ENCODE data around the gene ABCG5.

GRCh38 chr2:43803113-43803512 is 35.5 kb downstream of the ABCG5 start:
- TF ChIP-seq CTCF (IDR thresholded peaks at IDR 0.05), result no peak
- no peak for TF ChIP-seq POLR2A (IDR thresholded peaks at IDR 0.05)
- no peak for TF ChIP-seq EP300 (IDR thresholded peaks at IDR 0.05; ENCODE audit: low read depth)
- no peak for TF ChIP-seq POLR2AphosphoS5 (IDR thresholded peaks at IDR 0.05)
